ENCODE data around the gene RPL34.
A peak's percentile ranks its signal among the peaks of the same experiment; 100 is the strongest.

The RPL34 gene

GRCh38 chr4:108624263-108625056 is 4.1 kb downstream of the RPL34 start:
- DNase-seq (ENCODE audit: low read depth), result no peak

- no peak for DNase-seq (ENCODE audit: low read depth)
These were observed 5.7 kb downstream of the RPL34 start for GRCh38 chr4:108626056-108626455.

- no peak for DNase-seq (ENCODE audit: low read depth)
These were observed 8.0 kb downstream of the RPL34 start for GRCh38 chr4:108628411-108628810.

DNA sequence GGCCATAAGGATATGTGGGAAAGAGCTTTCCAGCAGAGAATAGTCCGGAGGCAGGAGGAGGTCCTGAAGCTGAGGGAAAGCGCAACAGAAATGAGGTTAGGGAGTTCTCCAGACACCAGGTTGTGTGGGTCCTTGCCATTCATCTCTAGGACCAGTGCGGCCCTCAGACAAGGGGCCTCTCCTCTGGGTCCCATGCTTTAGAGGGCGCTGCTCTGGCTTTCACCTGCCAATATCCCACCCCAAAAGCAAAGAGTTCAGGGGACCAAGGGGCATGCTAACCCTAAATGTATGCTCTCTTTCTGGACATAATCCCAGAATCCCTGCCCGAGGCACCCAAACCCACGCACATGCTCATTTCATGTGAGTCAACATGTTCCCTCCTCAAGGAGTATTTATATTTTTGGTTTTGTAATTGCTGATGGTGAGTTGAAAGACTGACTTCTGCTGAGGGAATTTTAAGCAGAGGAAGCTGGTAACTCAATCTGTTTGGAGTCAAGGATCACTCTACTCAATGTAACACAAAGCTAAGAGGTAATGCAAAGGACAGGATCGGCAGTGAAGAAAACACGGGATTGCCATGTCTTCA is 14.8 kb downstream of the RPL34 start:
- no peak for DNase-seq (ENCODE audit: low read depth)

- DNase-seq (ENCODE audit: low read depth), result no peak
These were observed 15.9 kb downstream of the RPL34 start for GRCh38 chr4:108636246-108636645.

DNA sequence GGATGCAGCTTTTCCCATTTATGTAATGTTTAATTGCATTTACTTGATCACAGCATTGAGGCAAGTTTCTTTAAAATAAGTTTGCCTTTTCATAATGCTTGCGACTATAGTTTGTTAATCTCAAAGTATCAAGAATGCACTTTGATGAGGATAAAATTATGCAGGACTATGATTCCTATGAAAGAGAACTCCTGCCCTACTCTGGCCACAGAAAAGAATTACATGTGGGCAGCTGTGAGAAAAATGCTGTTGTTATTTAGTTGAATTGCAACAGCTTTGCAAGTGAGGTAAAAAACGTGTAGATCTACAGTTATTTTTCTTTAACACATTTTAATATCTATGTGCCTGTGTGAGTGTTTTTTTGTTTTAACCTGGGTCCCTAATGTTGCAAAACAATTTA is 17.5 kb downstream of the RPL34 start:
- no peak for DNase-seq (ENCODE audit: low read depth)

DNA sequence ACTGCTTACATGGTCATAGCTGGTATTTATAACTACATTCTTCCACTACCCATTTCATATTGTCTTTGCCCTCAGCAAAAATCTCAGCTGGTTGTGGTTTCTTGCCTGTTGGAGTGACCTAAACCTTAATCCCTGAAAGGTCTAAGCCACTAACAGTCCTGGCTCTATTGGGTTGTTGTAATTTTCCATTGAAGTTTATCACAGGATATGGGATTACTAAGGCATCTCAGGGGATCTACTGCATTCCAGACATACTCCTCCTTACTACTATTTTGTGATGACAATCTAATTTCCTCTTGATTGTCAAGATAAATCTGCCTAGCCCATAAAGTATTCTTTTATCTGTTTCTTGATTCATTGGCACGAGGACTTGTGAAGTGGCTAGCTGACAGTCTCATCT is 23.9 kb downstream of the RPL34 start:
- no peak for DNase-seq (ENCODE audit: low read depth)

DNA sequence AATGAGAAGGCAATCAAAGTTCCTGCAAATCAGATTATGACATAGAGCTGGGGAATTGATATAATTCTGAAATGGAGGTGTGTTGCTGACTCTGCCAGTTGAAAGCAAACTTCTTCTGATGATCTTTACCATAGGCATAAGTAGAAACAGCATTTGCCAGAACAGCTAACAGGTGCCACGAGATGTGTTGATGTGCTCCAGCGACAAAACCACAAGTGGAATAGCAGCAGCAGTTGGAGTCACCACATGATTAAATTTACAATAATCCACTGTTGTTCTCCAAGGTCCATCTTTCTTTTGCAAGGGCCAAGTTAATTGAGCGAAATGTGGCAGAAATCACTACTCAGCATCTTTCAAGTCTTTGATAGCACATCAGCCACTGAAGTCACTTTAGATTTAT is 26.3 kb downstream of the RPL34 start:
- DNase-seq (ENCODE audit: low read depth), result no peak

- DNase-seq (ENCODE audit: low read depth), result no peak
These were observed 29.5 kb downstream of the RPL34 start for GRCh38 chr4:108649863-108650211.

GRCh38 chr4:108650212-108651013 is 30.0 kb downstream of the RPL34 start, which contains the start of gene OSTC:
TSS of gene OSTC (plus strand) at chr4:108650599. CDS start at chr4:108650656, 57 bp downstream.
- DNase-seq (ENCODE audit: low read depth), result peak; percentile 92

DNA sequence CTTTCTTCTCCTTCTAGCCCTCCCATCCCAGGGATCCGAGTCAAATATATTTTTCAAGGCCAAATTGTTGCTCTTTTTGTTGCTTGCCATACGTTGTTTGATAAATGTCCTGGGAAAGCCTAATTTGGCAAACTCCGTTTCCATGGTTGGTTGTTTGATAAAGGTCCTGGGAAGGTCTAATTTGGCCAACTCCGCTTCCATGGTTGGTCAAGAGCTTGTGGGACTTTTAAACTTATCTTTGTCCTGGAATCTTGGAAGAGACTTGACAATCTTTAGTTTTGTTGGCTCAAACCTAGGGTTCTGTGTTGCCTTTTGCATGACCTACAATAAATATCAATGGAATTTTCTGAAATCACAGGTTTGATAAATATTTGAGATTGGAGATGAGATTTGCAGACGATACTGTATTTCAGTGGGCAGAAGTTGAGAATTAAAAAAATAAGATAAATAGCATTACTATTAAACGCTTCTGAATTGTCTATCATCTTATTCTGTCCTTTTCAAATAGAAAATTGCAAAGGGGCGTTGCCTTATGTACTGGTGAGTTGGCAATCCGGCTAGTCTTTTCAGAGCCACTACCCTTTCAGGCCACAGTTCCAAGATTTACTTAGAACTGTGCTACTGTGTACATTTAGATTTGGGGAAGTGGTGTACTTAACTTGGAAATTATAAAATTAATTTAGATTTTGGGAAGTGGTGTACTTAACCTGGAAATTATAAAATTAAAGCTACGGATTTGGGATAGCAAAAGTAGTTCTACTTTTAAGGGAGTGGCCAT is 30.8 kb downstream of the RPL34 start:
- no peak for DNase-seq (ENCODE audit: low read depth)

DNA sequence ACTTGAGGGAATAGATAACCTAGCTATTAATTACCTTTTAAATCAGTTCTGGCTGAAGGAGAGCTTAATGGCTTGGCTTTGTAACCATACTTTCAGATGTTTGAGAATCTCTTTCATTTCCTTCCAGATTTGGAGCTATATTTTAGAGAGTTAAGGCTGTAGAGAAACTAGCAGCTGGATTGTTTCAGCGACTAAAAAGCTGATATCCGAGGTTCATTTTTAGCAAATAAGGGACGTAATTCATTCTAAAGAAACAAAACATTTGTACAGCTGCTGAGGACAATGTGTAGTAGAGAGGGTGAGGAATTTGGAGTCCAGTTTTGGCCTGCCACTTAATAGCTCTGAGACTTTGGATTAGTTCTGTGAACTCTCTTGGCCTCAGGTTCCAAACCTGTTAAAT is 42.3 kb downstream of the RPL34 start:
- DNase-seq (ENCODE audit: low read depth), result no peak

DNA sequence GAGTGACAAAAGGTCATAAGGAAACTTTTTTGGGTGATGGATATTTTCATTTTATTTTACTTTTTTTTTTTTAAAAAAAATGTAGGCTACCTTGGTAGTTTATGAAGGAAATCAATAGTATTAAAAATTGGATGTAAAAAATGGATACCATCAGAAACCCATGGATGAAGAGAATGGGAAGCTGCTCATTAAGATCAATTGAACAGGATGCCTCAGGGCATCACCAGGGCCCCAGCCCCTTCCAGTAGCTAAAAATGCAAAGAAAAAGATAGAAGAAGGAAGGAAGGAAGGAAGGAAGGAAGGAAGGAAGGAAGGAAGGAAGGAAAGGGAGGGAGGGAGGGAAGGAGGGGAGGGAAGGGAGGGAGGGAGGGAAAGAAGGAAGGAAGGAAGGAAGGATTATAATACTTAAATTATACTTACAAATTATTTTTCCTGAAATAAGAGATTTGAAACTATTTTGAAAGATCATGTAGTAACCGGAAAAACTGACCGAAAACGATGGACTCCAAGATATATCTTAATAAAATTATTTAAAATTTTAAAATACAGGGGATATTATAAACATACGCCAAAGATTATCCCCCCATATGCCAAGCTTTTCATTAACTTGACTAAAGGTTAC is 54.1 kb downstream of the RPL34 start:
- no peak for DNase-seq (ENCODE audit: low read depth)
